HG02885 (cell line): ENCODE results near the gene ERCC1.
"Not testable (repeated sequence)": the region's sequence is repeated elsewhere in the genome, so short reads cannot be mapped to it uniquely, and the experiment has no call there.

Source experiments
- ATAC-seq: cut with Tn5 transposase; IDR thresholded peaks from one replicate; pipeline ENCODE4 v1.9.1; 2021; ENCODE audit warnings: mild to moderate bottlenecking; ENCODE audit not compliant: unreplicated experiment, poor library complexity

Gene ERCC1

GRCh38 chr19:45432543-45432942, 8.8 kb upstream of the ERCC1 start:
- ATAC-seq = not testable (repeated sequence)

- ATAC-seq = not testable (repeated sequence)
Measured at GRCh38 chr19:45431008-45431407, 7.3 kb upstream of the ERCC1 start.

- not testable (repeated sequence) for ATAC-seq
Measured at GRCh38 chr19:45429896-45430295, 6.2 kb upstream of the ERCC1 start.

GRCh38 chr19:45428384-45429231, 4.9 kb upstream of the ERCC1 start:
- no peak for ATAC-seq

GRCh38 chr19:45424191-45425058, 708 bp upstream of the ERCC1 start:
- peak; percentile 5 for ATAC-seq

- ATAC-seq = no peak
Measured at GRCh38 chr19:45423033-45423588, 606 bp downstream of the ERCC1 start.

- no peak for ATAC-seq
Measured at GRCh38 chr19:45421947-45422498, 1.7 kb downstream of the ERCC1 start.

- no peak for ATAC-seq
Measured at GRCh38 chr19:45420871-45421270, 2.8 kb downstream of the ERCC1 start.

- no peak for ATAC-seq
Measured at GRCh38 chr19:45420356-45420755, 3.4 kb downstream of the ERCC1 start.

- no peak for ATAC-seq
Measured at GRCh38 chr19:45419895-45420294, 3.8 kb downstream of the ERCC1 start.

- ATAC-seq = peak; percentile 54
Measured at GRCh38 chr19:45419396-45419795, 4.3 kb downstream of the ERCC1 start.

GRCh38 chr19:45418802-45419201, 4.9 kb downstream of the ERCC1 start:
- ATAC-seq = no peak

GRCh38 chr19:45417151-45417550, 6.6 kb downstream of the ERCC1 start:
- no peak for ATAC-seq

- no peak for ATAC-seq
Measured at GRCh38 chr19:45414468-45414867, 9.2 kb downstream of the ERCC1 start.

- ATAC-seq = no peak
Measured at GRCh38 chr19:45413497-45413896, 10.2 kb downstream of the ERCC1 start.

GRCh38 chr19:45410330-45410729, 13.4 kb downstream of the ERCC1 start:
- not testable (repeated sequence) for ATAC-seq

- ATAC-seq = no peak
Measured at GRCh38 chr19:45409557-45409920, 14.2 kb downstream of the ERCC1 start.

- ATAC-seq = no peak
Measured at GRCh38 chr19:45408830-45409556, 14.7 kb downstream of the ERCC1 start.

GRCh38 chr19:45408121-45408520, 15.6 kb downstream of the ERCC1 start:
- ATAC-seq = no peak

- not testable (repeated sequence) for ATAC-seq
Measured at GRCh38 chr19:45407585-45407984, 16.1 kb downstream of the ERCC1 start.
